ENCODE results near the gene MTHFSD.

Gene MTHFSD

DNA sequence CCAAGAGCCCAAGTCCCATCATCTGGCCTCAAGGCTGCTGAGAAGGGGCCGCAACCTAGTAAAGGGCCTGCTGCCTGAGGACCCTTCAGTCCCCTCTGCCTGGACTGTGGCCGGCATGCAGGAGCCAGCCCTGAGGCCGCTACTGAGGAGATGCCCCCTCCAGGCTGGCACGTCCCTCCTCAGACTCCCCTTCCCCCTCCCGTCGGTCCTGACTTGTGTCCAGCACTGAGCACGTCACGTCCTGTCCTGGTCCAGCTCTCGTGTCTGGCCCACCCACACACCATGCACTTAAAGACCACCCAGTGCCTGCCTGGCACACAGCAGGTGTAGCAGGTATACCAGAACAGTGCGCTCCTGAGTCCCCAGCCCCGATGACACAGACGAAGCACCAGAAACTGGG, 9.6 kb downstream of the MTHFSD start:
- H3K4me3 ChIP-seq (ENCODE audit: low read length), result no peak overlapping the region
- TF ChIP-seq, protein P1, sequence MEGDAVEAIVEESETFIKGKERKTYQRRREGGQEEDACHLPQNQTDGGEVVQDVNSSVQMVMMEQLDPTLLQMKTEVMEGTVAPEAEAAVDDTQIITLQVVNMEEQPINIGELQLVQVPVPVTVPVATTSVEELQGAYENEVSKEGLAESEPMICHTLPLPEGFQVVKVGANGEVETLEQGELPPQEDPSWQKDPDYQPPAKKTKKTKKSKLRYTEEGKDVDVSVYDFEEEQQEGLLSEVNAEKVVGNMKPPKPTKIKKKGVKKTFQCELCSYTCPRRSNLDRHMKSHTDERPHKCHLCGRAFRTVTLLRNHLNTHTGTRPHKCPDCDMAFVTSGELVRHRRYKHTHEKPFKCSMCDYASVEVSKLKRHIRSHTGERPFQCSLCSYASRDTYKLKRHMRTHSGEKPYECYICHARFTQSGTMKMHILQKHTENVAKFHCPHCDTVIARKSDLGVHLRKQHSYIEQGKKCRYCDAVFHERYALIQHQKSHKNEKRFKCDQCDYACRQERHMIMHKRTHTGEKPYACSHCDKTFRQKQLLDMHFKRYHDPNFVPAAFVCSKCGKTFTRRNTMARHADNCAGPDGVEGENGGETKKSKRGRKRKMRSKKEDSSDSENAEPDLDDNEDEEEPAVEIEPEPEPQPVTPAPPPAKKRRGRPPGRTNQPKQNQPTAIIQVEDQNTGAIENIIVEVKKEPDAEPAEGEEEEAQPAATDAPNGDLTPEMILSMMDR (conservative IDR thresholded peaks at IDR 0.05; ENCODE audit: low read depth, low read length), result no peak
- DNase-seq (ENCODE audit: low read depth), result no peak

GRCh38 chr16:86542756-86543750, 12.0 kb downstream of the MTHFSD start:
- TF ChIP-seq, protein P1 (conservative IDR thresholded peaks at IDR 0.05; ENCODE audit: low read depth, low read length), result no peak
- no peak for DNase-seq (ENCODE audit: low read depth)
- H3K4me3 ChIP-seq (ENCODE audit: low read length), result no peak overlapping the region

DNA sequence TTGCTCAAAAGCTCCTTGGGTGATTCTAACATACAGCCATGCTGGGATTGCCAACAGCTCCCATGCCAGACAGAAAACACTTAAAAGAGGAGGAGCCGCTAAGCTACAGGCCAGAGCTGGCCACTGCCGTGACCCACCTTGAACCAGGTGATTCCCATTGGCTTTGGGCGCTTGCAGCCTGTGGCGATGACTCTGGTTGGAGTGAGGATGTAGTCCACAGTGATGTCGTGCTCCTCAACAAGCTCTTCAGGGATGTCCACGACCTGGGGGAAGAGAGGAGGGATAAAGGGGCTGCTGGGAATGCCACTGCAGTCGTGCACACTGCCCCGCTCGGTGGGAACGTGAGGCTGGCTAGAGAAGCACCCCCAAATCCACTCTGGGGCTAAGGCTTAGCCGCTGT, 13.5 kb downstream of the MTHFSD start:
- no peak for DNase-seq (ENCODE audit: low read depth)
- TF ChIP-seq, protein P1 (conservative IDR thresholded peaks at IDR 0.05; ENCODE audit: low read depth, low read length), result no peak
- no peak overlapping the region for H3K4me3 ChIP-seq (ENCODE audit: low read length)

GRCh38 chr16:86540894-86541293, 14.1 kb downstream of the MTHFSD start:
- TF ChIP-seq, protein P1 (conservative IDR thresholded peaks at IDR 0.05; ENCODE audit: low read depth, low read length), result no peak
- H3K4me3 ChIP-seq (ENCODE audit: low read length), result no peak overlapping the region
- no peak for DNase-seq (ENCODE audit: low read depth)

- TF ChIP-seq, protein P1 (conservative IDR thresholded peaks at IDR 0.05; ENCODE audit: low read depth, low read length), result no peak
- DNase-seq (ENCODE audit: low read depth), result no peak
- H3K4me3 ChIP-seq (ENCODE audit: low read length), result no peak overlapping the region
Measured at GRCh38 chr16:86538196-86538780, 16.7 kb downstream of the MTHFSD start.

GRCh38 chr16:86537486-86537885, 17.5 kb downstream of the MTHFSD start:
- H3K4me3 ChIP-seq (ENCODE audit: low read length), result no peak overlapping the region
- DNase-seq (ENCODE audit: low read depth), result no peak
- TF ChIP-seq, protein P1 (conservative IDR thresholded peaks at IDR 0.05; ENCODE audit: low read depth, low read length), result no peak
